GM18909 (cell line): ENCODE results near the gene FFAR3.
"Not testable (repeated sequence)": the region's sequence is repeated elsewhere in the genome, so short reads cannot be mapped to it uniquely, and the experiment has no call there.

ENCODE experiments used
- ATAC-seq: cut with Tn5 transposase; IDR thresholded peaks from one replicate; pipeline ENCODE4 v1.9.1; 2021; ENCODE audit warnings: mild to moderate bottlenecking; ENCODE audit not compliant: unreplicated experiment, poor library complexity

The FFAR3 gene

GRCh38 chr19:35370722-35371121 lies 12.5 kb downstream of the FFAR3 start, which contains the start of gene GPR42:
Gene GPR42, plus strand, starts transcription at chr19:35371068. Its CDS starts 292 bp downstream, at chr19:35371360.
- ATAC-seq = no peak

GRCh38 chr19:35373492-35373891 lies 15.2 kb downstream of the FFAR3 start:
- no peak for ATAC-seq

GRCh38 chr19:35374031-35374430 lies 15.8 kb downstream of the FFAR3 start:
- ATAC-seq = not testable (repeated sequence)

GRCh38 chr19:35375505-35376307 lies 17.4 kb downstream of the FFAR3 start:
- ATAC-seq = no peak

- no peak for ATAC-seq
Measured at GRCh38 chr19:35377656-35378055, 19.4 kb downstream of the FFAR3 start.

- ATAC-seq = no peak
Measured at GRCh38 chr19:35378356-35378755, 20.1 kb downstream of the FFAR3 start.

- not testable (repeated sequence) for ATAC-seq
Measured at GRCh38 chr19:35379545-35379944, 21.3 kb downstream of the FFAR3 start.

GRCh38 chr19:35379992-35380391 lies 21.7 kb downstream of the FFAR3 start:
- ATAC-seq = no peak

GRCh38 chr19:35380450-35381124 lies 22.3 kb downstream of the FFAR3 start:
- ATAC-seq = no peak

GRCh38 chr19:35381318-35381717 lies 23.1 kb downstream of the FFAR3 start:
- ATAC-seq = no peak

GRCh38 chr19:35381926-35382325 lies 23.7 kb downstream of the FFAR3 start:
- no peak for ATAC-seq

- ATAC-seq = no peak
Measured at GRCh38 chr19:35383536-35383935, 25.3 kb downstream of the FFAR3 start.

- ATAC-seq = no peak
Measured at GRCh38 chr19:35388277-35389054, 30.2 kb downstream of the FFAR3 start.

GRCh38 chr19:35389192-35389861 lies 31.1 kb downstream of the FFAR3 start:
- ATAC-seq = no peak

- no peak for ATAC-seq
Measured at GRCh38 chr19:35392742-35393715, 34.8 kb downstream of the FFAR3 start.

GRCh38 chr19:35395382-35396199 lies 37.3 kb downstream of the FFAR3 start:
- no peak for ATAC-seq

GRCh38 chr19:35396240-35396885 lies 38.1 kb downstream of the FFAR3 start:
- ATAC-seq = no peak

GRCh38 chr19:35397064-35397463 lies 38.8 kb downstream of the FFAR3 start:
- no peak for ATAC-seq
